Measurements from ENCODE around the gene RRAD.
"Not testable (repeated sequence)": the region's sequence is repeated elsewhere in the genome, so short reads cannot be mapped to it uniquely, and the experiment has no call there.

RRAD gene

DNA sequence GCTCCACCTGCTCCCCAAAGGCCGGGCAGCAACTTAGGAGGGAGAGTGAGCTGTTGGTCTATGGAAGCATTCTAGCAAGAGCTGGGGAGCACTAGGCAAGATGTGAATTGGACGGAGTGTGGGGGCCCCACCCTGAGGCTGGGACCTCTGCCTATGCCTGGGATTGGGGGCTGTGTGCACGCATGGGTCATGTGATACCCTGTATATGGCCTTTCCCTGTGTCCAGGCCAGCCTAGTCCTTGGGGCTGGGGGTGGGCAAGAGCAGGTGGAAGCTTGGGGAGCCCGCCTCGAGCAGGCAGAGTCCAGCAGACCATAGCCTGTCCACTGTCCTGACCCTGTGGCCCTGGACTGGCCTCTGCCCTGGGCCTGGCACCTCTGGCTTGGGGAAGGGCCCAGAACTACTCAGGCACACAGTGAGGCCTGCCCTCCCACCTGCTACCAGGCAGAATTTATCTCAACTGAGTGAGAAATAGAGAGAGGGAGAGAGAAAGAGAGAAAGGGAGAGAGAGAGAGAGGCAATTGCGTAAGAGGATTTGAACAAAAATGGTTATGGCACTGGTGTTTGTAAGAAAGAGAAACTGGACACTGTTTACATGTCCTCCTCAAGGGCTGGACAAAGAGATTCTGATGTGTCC lies 25.9 kb downstream of the RRAD start:
- no peak for DNase-seq

DNA sequence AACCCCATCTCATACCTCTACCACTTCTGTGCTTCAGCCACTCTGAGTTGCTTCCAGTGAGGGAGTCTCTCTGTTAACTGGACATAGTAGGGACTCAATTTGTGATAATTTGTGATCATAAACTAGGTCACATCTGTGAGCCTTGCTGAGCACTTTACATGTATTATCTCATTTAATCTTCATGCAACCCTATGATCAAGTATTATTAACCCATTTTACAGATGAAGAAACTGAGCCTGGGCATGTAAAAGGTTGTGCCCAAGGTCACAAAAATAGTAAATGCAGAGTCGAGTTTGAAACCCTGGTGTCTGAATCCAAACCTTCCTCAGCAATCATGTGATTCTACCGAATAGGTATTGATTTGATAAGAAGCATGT lies 26.4 kb downstream of the RRAD start:
- no peak for DNase-seq

DNA sequence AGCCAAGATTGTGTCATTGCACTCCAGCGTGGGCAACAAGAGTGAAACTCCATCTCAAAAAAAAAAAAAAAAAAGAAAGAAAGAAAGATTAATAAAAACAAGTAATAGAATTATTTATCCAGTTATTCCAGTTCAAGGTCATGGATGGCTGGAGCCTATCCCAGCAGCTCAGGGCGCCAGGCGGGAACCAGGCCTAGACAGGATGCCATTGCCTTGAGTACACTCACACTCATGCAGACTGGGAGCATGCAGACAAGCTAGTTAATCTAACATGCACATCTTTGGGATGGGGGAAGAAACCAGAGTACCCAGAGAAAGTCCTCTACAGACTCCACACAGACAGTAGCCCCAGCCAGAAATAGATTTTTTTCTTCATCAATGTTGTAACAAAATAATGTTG lies 27.1 kb downstream of the RRAD start:
- DNase-seq = no peak

DNA sequence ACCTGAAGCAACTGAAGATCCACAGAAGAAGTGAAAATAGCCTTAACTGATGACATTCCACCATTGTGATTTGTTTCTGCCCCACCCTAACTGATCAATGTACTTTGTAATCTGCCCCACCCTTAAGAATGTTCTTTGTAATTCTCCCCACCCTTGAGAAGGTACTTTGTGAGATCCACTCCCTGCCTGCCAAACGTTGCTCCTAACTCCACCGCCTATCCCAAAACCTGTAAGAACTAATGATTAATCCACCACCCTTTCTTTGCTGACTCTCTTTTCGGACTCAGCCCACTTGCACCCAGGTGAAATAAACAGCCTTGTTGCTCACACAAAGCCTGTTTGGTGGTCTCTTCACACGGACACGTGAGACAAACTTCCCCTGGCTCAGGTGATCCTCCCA lies 28.7 kb downstream of the RRAD start:
- not testable (repeated sequence) for DNase-seq

DNA sequence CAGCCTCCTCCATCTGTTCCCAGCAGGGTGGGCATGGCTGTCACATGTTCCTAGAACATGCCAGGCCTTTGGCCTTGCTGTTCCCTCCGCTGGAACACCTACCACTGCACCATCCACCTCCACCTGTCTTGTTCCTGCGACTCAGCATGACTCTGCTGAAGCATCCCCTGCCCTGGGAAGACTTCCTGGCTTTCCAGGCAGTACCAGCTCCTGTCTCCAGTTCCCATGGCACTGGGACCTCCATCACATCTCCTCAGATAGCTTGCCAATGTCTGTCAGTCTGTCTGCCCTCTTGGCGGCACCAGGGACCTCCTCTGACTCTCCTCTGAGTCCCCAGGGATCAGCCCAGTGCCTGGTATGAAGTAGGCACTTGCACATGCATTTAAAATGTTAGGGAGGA lies 29.3 kb downstream of the RRAD start:
- DNase-seq = no peak

DNA sequence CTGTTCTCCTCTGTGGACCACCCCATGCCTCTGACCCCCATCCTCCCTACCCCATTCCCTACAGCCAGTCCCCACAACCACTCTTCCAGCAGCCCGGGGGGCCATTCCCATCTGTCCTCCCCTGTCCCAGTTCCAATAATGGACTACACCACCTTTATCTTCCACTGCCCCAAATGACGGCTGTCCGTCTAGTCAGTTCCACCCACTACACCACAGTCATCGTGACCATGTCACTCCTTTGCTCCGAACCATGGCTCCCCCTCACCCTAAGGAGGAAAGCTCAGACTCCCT lies 29.7 kb downstream of the RRAD start:
- no peak for DNase-seq

DNA sequence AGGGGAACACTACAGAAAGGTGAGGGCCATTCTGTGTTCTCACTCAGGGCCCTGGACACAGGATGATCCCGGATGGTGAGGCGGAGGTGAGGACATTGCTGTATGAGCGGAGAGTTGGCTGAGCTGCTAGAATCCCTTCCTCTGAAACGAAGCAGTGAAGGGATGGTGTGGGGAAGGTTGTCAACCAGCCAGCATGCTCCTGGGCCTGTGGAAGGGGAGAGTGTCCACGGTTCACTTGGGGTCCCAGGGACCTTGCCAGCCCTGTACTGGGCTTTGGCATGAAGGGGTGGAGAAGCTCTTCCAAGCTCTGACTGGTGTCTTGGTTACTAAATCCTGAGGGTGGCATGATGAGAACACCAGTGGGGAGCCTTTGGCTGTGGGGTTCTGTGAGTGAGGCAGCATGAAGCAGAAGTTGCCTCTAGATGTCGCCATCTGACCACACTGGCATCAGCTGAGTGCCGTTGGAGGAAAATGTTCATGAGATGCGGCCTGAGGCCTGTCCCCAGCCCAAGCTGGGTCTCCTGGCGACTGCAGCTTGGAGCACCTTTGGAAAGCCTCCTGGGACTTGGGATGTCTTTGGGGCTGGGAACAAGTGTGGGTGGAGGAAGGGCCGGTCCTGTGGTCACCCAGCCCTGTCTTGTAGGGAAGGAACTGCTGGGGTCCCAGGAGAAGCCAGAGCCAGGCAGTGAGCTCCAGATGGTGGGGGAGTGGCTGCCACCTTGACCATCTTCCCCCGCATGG lies 30.2 kb downstream of the RRAD start:
- DNase-seq = peak; percentile 79 to 83

DNA sequence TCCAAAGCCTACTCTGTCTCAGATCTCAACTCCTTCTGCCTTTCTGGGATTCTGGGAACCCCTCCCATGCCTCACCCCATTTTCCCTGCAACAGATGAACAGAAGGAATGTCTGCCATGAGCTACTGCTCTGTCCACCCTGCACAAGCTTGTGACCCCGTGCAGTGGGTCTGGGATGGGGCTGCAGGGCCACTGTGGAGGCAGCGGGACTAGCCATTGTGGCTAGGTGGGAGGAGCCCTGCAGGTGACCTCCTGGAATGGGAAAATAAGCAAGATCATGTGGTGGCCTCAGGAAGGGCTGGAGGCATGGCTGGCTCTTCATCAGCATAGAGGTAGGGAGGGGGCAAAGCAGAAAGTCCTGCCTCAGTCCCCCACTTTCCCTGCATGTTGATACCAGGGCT lies 31.3 kb downstream of the RRAD start:
- DNase-seq = no peak

DNA sequence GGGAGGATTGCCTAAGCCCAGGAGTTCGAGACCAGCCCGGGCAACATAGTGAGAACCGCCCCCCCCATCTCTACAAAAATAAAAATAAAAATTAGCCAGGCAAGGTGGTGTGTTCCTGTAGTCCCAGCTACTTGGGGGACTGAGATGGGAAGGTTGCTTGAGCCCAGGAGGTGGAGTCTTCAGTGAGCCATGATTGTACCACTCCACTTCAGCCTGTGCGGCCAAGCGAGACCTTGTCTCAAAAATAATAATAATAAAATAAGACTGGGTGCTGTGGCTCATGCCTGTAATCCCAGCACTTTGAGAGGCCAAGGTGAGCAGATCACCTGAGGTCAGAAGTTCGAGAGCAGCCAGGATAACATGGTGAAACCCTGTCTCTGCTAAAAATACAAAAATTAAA lies 33.5 kb downstream of the RRAD start:
- DNase-seq = no peak

DNA sequence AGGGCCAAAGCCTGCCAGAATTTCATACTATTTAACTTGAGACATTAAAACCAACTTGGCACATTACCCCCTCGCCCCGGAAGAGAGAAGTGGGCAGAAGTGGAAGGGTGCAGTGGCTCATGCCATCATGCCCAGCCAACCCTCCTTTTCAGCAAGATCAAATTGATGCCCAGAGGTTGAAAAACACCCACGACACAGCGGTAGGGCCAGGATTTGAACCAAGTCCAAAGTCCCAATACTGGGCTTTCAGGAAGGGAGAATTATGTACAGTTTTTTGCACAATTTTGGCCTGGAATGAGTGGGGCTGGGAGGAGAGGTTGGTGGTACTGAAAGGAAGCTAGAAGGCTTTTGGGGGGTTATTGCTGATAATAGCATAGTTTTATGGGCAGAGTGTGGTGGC lies 34.0 kb downstream of the RRAD start:
- DNase-seq = no peak

DNA sequence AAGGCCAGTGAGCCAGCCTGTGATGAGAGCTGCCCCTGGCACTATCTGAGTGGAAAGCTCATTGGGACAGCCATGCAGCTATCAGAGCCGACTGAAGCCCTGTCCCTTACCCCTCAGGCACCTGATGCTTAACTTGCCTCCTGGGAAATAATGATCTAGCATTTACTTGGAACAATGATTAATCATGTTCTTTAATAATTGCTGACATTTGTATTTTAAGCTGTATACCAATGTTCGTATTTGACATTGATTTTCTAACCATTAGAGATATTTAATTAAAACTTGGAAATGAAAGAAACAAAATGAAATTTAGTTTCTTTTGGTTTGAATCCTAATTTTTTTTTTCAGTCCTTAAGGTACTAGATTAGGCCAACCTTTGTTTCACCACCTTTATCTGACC lies 34.5 kb downstream of the RRAD start:
- no peak for DNase-seq

DNA sequence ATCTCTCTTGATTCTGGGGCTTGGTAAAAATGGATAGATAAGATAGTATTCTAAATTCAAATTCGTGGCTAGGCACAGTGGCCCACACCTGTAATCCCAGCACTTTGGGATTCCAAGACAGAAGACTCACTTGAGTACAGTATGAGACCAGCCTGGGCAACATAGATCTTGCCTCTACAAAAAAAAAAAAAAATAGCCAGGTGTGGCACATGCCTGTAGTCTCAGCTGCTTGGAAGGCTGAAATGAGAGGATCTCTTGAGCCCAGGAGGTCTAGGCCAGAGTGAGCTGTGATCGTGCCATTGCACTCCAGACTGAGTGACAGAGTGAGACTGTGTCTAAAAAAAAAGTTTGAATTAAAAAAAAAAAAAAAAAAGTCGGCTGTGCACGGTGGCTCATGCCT lies 35.7 kb downstream of the RRAD start:
- DNase-seq = no peak

DNA sequence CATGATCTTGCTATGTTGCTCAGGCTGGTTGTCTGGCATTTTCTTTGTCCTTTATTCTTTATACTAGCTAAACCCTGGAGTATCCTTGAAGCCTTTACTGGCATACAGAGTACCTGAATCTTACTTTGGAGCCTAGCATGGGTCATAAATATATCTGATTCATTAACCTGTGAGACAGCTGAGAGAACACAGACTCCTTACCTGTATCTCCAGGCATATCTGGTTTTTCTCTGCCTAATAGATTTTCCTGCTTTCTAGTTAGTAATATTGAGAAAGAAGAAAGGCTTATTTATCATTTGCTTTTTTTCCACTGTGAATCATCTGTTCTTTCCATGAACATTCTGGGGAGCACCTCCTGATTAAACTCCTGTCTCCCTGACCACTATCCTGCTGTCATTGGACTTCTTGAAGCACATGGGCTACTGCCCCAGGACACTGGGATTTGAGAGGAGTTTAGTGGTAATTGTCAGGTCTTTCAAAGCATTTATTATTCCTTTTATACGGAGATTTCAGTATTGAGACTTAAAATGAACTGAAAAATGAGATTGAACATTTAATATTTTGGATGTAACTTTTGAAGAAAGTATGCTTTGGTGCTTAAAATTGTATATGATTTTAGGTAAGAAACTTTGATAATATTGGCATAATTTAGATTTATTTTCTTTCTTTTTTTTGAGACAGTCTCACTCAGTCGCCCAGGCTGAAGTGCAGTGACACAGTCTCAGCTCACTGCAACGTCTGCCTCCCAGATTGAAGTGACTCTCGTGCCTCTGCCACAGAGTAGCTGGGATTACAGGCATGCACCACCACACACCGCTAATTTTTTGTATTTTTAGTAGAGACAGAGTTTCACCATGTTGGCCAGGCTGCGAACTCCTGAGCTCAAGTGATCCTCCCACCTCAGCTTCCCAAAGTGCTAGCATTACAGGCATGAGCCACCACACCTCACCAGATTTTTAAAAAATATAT lies 36.4 kb downstream of the RRAD start:
- DNase-seq = no peak

DNA sequence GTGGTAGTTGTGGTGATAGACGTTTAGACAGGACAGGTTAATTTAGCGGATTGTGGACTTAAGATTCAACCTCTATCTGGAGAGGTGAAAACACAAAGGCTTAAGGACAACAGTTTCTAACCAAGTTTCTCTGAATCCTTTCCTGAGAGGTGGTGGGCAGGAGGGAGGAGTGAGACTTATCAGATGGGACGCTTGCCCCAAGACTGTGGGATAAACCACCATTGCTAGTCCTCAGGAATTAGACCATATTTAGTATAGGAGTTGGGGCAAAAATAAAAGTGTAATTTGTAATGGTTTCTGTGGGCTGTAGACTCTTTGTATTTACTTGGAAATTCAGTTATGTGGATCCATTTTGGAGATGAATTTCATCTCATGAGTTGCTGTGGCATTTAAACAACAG lies 38.4 kb downstream of the RRAD start:
- no peak for DNase-seq

DNA sequence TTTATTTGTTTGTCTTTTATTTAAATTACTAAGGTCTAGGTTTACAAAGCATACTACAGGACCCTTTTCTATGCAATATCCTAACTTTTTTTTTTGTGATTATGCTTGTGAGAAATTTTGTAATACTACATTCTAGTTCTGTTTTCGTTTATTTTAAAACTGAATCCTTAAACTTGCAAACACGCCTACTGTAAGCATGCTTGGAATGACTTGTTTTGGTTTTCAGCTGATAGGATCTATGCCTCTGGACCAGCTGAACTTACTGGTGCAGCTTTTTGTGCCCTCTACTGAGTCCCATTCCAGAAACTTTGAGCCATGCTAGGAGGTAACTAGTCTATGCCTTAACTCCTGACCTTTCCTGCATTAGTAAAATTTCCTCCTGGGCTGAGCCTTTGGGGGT lies 39.0 kb downstream of the RRAD start:
- DNase-seq = no peak

DNA sequence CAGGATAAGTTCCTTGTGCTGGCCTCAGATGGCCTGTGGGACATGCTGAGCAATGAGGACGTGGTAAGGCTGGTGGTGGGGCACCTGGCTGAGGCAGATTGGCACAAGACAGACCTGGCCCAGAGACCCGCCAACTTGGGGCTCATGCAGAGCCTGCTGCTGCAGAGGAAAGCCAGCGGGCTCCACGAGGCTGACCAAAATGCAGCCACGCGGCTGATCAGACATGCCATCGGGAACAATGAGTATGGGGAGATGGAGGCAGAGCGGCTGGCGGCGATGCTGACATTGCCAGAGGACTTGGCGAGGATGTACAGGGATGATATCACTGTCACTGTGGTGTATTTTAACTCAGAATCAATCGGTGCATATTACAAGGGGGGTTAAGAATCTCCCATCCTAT lies 39.8 kb downstream of the RRAD start:
- no peak for DNase-seq

DNA sequence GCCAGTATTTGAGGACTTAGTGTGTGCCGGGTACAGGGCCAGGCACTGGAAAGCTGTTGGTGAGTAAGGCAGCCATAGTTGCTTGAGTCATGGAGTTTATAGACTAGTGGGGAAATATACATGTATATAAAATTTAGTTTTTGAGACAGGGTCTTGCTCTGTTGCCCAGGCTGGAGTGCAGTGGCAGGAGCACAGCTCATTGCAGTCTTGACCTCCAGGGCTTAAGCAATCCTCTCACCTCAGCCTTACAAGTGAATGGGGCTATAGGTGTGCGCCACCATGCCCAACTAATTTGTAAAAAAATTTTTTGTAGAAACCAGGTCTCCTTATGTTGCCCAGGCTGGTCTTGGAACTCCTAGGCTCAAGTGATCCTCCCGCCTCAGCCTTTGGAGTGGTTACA lies 42.6 kb downstream of the RRAD start:
- DNase-seq = no peak

DNA sequence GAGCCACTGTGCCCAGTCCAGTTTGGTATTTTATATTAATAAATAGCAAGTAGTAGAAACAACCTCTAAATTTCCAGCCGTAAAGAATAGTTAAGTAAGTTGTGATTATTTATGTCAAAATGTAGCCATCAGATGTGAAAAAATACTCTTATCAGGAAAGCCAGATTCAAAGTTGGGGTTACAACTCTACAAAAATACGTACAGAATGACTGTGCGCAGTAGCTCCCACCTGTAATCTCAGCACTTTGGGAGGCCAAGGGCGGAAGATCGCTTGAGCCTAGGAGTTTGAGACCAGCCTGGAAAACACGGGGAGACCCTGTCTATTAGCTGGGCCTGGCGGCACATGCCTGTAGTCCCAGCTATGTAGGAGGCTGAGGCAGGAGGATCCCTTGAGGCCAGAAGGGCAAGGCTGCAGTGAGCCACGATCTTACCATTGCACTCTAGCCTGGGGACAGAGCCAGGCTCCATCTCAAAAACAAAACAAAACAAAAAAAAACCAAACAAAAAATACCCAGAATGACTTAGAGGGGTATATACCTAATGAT lies 43.3 kb downstream of the RRAD start:
- DNase-seq = no peak

DNA sequence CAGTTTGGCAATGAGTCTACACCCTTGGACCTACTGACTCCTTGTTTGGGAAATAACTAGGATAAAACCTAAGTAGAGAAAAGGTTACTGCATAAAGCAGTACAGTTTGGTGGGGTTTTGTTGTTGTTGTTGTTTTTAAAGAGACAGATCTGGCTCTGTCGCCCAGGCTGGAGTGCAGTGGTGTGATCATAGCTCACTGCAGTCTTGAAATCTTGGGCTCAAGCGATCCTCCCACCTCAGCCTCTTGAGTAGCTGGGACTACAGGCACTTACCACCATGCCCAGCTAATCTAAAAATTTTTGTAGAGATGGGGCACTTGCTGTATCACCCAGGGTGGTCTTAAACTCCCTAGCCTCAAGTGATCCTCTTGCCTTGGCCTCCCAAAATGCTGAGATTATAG lies 43.8 kb downstream of the RRAD start:
- no peak for DNase-seq

DNA sequence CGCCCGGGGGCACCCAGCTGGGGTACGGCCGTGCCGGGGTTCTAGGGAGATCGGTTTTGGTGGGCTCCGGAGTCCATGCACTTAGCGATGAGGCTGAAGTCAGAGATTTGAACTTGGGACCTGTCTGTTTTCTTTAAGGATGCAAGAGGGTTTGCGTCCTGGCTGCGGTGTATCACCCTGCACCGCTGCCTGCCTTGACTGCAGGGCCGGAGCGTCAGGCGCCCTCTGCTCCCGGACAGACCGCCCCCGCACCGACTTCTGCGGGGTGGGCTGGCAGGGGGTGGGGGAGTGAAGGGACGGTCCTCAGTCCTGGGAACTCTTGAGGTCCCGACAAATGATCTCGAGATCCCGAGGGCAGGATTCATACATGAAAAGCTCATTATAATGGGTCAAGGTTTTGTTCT lies 44.3 kb downstream of the RRAD start:
- DNase-seq = peak in 1 of 2 donors; percentile 21

DNA sequence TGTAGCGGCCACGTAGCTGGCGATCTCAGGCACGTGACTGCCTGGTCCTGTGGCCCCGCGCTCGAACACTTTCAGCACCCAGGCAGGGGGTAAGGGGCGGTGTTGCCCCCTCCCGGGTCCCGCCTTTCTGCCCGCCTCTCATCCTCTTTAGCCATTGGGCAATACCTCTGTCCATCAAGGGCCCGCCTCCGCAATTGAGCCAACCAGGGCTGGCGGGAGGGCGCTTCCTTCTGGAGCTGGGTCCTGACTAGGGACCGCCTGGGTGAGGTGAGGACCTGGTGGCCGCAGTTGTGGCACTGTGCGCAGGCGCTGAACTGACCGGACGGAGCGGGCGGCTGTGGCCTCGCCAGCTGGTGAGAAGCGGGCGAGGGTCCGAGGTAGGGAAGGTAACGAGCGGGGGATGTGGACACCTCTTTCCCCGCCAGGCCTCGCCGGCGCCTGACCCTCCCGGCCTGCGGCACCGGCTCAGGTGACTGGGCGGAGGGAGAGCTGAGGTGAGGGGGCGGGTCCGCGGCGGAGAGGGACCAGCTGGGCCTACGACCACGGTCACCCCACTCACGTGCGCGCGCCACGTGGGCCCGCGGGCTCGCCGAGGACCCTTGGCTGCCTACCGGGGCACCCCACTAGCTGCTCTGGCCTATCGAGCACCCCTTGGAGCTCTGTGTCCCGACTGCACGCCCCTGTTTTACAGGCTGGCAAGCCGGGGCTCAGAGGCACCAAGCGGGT lies 44.9 kb downstream of the RRAD start, which contains the start of gene PDP2:
TSS of gene PDP2 (plus strand) at position 228 of the 726 bp plus-strand sequence. CDS start 3,770 bp downstream, outside the sequence.
- DNase-seq = peak; percentile 90 to 93

DNA sequence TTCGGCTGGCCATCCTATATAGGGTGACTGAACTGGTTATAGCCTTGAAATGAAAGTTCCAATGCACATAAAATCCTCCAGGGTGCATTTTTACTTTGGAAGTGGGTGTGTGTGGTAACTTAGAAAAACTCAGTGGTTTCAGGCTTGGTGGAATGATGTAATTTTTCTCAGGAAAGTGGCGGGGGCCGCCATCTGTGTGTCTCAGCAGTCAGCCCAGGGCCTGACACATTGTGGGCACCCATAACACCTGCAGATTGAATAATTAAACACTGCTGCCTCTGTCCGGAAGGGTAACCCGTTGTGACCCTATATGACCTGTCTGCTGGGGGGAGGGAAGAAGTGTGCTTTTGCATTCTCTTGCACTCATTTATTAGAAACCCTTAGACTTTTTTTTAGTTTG lies 47.3 kb downstream of the RRAD start:
- peak; percentile 76 to 83 for DNase-seq
